ENCODE results near the gene SSUH2. TPM values are rescaled to one million over a fixed set of nuclear protein-coding genes. Genes with fewer than 3 reads are reported as not detected.

Gene SSUH2
- total and polyA plus RNA-seq, 2 donors from 2014 or later, result 0.44 to 0.88 TPM

DNA sequence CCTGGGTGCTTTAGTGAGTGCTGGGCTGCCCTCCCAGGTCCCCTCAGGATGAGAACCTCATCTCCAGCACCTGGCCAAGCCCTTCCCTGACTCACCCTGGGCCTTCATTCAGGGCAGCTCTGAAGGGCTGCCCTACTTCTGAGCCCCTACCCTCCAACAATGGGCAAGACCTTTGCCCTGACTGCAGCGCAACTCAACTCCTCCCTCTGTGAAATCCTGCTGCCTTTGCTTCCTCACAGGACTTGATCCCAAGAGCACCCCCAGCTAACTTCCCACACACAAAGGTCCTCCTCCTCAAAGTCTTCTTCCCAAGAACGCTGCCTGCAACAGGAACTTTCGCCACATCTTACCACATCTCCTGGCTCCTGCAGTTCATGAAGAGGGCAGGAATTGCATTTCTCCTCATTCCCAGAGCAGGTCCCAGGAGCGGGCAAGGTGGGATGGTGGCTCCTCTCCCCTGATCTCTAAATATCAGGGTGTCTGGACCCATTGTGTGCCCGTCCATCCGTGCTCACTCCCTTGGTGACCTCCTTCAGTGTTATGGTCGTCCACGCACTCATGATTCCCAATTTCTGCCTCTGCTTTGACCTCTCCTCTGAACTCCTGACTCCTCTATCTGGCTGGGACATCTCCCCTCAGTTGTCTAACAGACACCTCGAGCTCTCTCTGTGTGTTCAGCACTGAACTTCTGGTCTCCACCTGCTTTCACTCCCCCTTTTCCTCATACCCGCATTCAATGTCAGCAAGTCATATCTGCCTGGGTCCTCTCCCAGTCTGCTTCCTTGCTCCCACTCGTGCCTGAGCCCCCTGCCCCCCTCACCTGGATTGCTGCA is 4.5 kb upstream of the SSUH2 start:
- Histone ChIP-seq H3K4me1 (ENCODE audit: control insufficient read depth in 2 of 3, insufficient read depth in 2 of 3, low read depth in 1 of 3, low read length in 3 of 3) (peaks cover 0 to 2% (median 0%) of the 10 kb centered on the region in 3 donors), H3K27me3 (ENCODE audit: control insufficient read depth, insufficient read depth, low read length) (no peaks in the 10 kb centered on the region), H3K4me3 (ENCODE audit: low read length in 3 of 3) (no peak overlapping the region), H3K9me3 (ENCODE audit: control insufficient read depth in 2 of 3, insufficient read depth in 1 of 3, low read length in 3 of 3) (no peaks in the 10 kb centered on the region), H3K36me3 (ENCODE audit: control insufficient read depth in 2 of 3, insufficient read depth in 3 of 3, low read length in 3 of 3) (no peaks in the 10 kb centered on the region), H3K9ac (ENCODE audit: low read length in 3 of 3) (no peak overlapping the region), H3K27ac (ENCODE audit: low read depth in 2 of 2, low read length in 2 of 2) (no peak overlapping the region)
- DNase-seq (peak in 1 of 5 donors; percentile 19), FAIRE-seq (no peak)
- intact Hi-C loops (cut with DNase I), result no loop called here
- TF ChIP-seq, protein P1, sequence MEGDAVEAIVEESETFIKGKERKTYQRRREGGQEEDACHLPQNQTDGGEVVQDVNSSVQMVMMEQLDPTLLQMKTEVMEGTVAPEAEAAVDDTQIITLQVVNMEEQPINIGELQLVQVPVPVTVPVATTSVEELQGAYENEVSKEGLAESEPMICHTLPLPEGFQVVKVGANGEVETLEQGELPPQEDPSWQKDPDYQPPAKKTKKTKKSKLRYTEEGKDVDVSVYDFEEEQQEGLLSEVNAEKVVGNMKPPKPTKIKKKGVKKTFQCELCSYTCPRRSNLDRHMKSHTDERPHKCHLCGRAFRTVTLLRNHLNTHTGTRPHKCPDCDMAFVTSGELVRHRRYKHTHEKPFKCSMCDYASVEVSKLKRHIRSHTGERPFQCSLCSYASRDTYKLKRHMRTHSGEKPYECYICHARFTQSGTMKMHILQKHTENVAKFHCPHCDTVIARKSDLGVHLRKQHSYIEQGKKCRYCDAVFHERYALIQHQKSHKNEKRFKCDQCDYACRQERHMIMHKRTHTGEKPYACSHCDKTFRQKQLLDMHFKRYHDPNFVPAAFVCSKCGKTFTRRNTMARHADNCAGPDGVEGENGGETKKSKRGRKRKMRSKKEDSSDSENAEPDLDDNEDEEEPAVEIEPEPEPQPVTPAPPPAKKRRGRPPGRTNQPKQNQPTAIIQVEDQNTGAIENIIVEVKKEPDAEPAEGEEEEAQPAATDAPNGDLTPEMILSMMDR (IDR thresholded peaks at IDR 0.05; ENCODE audit: borderline replicate concordance, extremely low read depth, insufficient read depth), result no peak

DNA sequence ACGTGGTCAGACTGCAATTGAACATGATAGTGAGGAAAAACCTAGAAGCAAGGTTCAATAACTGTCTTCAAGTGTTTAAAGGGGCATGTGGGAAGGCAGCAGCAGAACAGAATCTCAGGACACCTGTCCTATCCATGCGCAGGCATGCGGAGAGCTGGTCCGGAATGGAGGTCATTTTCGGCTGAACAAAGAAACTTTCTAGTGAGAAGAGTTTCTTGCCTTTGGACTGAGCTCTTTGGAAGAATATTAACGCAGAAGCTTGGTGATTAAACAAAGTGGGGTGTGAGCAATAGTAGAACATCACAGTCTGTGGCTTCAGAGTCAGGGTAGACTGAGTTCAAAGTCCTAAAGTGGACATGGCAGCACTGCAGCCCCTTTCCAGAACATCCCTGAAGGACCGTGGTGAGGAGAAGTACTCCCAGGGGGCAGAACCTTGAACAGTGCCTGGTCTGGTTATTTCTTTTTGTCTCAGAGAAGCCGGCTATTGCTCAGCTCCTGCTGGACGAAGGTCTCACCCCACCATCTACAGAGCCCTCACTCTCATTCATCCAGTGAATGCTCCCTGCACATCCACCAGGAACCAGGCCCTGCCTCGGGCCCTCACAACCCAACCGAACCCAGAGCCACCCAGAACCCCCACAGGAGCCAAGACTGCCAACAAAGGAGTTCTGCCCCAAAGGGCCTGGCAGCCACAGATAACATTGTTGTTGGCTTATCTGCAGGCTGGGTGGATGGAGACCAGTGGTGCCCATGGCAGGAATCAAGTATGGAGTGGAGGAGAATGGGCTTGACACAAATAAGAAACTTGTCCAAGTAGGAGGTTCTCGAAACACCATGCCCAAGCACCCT is 2.8 kb upstream of the SSUH2 start:
- intact Hi-C loops (cut with DNase I), result no loop called here
- Histone ChIP-seq H3K27me3 (ENCODE audit: control insufficient read depth, insufficient read depth, low read length) (no peaks in the 10 kb centered on the region), H3K4me3 (ENCODE audit: low read length in 3 of 3) (no peak overlapping the region), H3K36me3 (ENCODE audit: control insufficient read depth in 2 of 3, insufficient read depth in 3 of 3, low read length in 3 of 3) (no peaks in the 10 kb centered on the region), H3K9me3 (ENCODE audit: control insufficient read depth in 2 of 3, insufficient read depth in 1 of 3, low read length in 3 of 3) (no peaks in the 10 kb centered on the region), H3K9ac (ENCODE audit: low read length in 3 of 3) (no peak overlapping the region), H3K4me1 (ENCODE audit: control insufficient read depth in 2 of 3, insufficient read depth in 2 of 3, low read depth in 1 of 3, low read length in 3 of 3) (peaks cover 0 to 2% (median 0%) of the 10 kb centered on the region in 3 donors), H3K27ac (ENCODE audit: low read depth in 2 of 2, low read length in 2 of 2) (no peak overlapping the region)
- FAIRE-seq (no peak), DNase-seq (peak in 1 of 5 donors; percentile 16)
- TF ChIP-seq, protein P1 (IDR thresholded peaks at IDR 0.05; ENCODE audit: borderline replicate concordance, extremely low read depth, insufficient read depth), result no peak

DNA sequence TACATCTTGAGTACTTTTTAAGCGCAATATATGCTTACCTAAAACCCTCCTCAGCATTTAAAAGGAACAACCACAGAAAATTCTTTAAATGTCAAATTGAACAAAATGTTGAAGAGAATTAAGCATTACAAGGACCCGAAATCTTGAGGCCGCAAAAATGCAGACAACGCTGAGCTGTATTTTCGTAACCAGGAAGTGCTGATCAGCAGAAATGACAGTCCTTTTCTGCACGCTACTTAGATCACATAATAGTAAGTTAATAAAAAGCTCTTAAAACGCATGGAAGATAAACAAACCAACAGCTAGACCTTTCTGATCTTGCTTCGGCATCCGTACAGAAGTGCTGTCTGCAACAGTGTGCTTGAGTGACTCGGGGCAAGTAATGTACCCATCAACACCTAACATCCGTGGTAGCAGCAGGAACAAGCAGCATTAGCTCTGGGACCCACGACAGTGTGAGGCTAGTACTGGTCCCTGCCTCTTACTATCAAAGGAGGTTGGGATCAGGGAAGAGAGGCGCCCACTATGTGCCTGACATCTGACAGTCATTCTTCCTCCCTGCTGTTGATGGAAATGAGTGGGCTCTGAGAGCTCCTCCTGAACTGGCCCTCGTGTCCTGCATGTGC is 1.8 kb upstream of the SSUH2 start:
- DNase-seq (peak in 1 of 5 donors; percentile 18), FAIRE-seq (no peak)
- Histone ChIP-seq H3K27ac (ENCODE audit: low read depth in 2 of 2, low read length in 2 of 2) (no peak overlapping the region), H3K4me3 (ENCODE audit: low read length in 3 of 3) (no peak overlapping the region), H3K27me3 (ENCODE audit: control insufficient read depth, insufficient read depth, low read length) (no peaks in the 10 kb centered on the region), H3K9me3 (ENCODE audit: control insufficient read depth in 2 of 3, insufficient read depth in 1 of 3, low read length in 3 of 3) (no peaks in the 10 kb centered on the region), H3K36me3 (ENCODE audit: control insufficient read depth in 2 of 3, insufficient read depth in 3 of 3, low read length in 3 of 3) (no peaks in the 10 kb centered on the region), H3K9ac (ENCODE audit: low read length in 3 of 3) (no peak overlapping the region), H3K4me1 (ENCODE audit: control insufficient read depth in 2 of 3, insufficient read depth in 2 of 3, low read depth in 1 of 3, low read length in 3 of 3) (peaks cover 0 to 2% (median 0%) of the 10 kb centered on the region in 3 donors)
- TF ChIP-seq, protein P1 (IDR thresholded peaks at IDR 0.05; ENCODE audit: borderline replicate concordance, extremely low read depth, insufficient read depth), result no peak
- intact Hi-C loops (cut with DNase I), result no loop called here
